GM21786 (cell line): ENCODE measurements around the gene THRB.
"Not testable (repeated sequence)": the region's sequence is repeated elsewhere in the genome, so short reads cannot be mapped to it uniquely, and the experiment has no call there.

ENCODE experiments used
- ATAC-seq: cut with Tn5 transposase; IDR thresholded peaks from one replicate; pipeline ENCODE4 v1.9.1; 2021; ENCODE audit not compliant: unreplicated experiment

THRB gene

DNA sequence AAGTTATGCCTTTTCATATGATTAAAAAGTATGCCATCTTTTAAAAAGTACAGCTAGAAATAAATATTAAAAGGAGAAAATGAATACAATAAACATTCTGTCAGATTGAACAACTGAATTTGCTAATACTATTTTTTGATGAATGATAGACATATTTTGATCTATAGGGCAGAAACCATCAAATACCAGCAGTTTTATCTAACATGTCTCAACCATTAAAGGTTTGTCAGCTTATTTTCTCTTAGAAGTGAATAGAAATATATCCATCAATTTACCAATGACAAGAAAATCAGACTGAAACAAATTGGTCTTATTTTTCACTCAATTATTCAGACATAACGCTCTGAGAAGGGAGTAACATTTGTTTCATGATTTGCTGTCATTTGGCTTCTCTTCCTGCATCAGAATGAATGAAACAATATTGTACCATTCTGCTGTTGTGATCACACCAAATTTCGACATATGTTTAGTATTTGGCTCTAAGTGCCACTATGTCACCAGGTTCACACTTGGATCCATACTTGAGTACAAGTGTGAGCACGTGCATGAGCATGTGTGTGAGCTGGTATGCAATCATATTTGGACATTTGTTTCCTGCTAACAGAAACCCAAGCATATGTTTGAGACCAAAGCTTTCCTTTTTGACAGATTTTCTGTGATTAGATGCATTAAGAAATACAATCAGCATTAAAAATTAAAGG, 86.5 kb downstream of the THRB start:
- no peak for ATAC-seq

DNA sequence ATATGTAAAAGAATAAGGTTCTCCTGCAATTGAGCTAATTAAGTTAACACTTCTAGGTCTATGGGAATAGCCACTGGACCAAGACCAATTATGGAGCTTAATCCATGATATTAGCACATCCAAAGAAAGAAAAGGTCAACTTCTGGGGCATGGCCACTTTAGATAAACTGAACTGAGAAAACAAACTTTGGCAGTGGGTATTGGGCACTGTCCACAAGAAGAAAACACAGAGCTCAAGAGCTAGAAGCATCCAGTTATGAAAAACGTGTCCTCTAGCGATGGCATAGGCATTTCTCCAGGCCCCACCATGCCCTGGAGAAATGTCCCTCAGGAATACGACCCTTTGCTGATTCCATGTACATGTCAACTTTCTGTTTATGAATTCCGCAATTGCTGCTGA, 87.8 kb downstream of the THRB start:
- ATAC-seq = no peak

DNA sequence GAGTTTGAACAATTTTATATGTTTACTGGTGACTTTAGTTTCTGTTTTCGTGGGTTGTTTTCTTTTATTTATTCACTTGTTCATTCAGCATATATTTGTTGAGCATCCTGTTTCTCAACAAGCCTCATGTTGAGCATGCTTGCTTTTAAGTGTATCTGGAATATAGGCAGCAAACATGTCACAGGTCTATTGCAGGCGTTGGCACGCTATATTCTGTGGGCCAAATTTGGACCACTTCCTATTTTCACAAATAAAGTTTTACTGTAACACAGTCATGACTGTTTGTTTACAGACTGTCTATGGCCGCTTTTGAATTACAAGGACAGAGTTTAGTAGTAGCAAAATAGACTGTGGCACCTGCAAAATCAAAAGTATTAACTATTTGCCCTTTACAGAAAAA, 89.6 kb downstream of the THRB start:
- no peak for ATAC-seq

DNA sequence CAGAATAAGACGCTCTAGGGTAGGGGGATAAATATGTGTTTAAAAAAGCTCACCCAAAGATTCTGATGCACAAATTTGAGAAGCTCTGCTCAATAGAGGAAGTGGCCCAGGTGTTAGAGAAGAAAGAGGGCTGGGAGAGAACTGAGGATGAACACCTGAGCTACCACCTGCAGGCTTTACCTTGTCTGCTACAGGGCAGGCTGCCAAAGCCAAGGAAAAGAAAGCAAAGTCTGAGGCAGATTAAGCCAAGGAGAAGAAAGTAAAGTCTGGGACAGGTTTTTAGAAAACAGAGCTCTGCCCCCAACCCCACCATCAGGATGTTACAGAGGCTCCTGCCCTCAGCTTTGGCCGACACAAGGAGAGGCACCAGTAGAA, 92.9 kb downstream of the THRB start:
- no peak for ATAC-seq

DNA sequence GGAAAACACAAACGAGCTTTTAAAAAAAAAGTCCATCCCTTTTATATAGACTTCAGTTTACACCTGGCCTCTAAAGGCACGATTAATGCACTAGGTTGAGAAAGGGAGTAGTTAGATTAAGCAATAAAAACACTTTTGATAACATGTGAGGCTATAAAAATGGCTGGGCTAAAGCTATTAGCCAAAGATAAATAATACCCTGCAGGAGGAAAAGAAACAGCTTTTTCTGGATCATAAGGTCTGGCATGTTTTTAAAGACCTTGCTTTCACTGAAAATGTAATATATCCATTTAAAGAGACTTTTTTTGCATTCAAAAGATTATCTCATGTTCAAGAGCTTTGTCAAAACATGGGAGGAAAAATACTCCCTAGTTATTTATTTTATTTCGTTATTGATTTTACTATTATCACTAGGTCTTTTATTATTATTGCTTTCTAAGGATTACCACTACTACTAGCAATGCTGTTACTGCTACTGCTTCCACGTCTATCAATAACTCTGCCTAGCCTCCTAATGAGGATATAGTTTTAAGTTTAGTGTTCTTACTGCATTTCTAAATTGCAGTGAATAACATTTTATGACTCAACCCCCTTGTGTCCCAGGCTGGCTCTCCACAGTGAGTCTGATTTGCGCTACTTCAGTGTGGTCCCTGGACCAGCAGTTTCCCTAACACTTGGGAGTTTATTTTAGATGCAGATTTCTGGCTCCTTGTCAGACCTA, 93.4 kb downstream of the THRB start:
- no peak for ATAC-seq

DNA sequence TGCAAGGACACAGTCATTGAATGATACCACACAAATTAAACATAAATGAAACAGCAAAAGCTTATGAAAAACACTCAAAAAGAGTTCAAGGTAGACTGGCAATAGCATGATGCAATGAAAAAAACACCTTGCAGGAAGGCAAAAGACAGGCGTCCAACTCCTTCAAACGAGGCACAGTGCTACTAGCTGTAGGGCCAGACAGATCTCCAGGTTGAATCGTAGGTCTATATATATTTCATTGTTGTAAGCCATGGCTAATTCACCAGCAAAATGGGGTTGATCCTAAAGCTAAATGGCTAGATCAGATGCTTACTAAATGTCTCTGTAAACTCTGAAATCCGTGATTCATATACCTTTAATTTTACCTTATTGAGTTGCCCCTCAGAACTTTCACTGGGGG, 94.2 kb downstream of the THRB start:
- no peak for ATAC-seq

DNA sequence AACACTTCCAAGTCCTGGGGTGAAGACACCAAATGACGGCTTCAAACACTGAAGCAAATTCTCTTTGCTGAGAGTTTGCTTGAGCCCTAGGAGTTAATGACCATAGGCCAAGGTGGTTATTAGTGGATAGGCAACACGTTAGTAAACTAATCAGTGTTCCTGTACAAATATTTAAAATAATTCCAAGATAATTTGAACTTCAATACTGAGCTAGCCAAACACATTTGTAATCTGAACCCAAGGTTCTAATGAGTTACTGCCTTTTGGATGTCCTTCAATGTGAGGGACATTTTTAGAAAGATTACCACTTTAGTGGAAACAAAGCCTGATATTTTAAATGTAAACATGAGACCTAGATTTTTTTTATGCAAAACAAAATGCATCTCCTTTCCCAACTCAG, 94.6 kb downstream of the THRB start:
- no peak for ATAC-seq

DNA sequence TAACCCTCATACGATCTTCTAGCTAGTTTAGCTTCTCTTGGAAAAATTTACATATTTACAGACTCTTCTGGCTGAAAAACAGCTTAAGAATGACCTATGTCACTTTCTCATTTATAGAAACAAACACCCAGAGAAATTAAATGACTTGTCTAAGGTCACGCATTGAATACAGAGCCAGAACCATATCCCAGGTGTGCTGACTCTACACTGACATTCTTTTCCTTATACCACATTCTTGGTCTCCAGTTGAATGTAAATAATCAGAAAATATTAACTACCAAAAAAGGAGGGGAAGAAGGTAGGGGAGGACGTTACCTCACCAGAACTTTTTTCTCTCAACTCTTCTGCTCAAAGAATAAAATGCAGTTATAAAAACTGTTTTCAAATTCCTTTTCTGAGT, 95.0 kb downstream of the THRB start:
- no peak for ATAC-seq

DNA sequence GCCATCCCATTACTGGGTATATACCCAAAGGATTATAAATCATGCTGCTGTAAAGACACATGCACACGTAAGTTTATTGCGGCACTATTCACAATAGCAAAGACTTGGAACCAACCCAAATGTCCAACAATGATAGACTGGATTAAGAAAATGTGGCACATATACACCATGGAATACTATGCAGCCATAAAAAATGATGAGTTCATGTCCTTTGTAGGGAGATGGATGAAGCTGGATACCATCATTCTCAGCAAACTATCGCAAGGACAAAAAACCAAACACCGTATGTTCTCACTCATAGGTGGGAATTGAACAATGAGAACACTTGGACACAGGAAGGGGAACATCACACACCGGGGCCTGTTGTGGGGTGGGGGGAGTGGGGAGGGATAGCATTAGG, 95.9 kb downstream of the THRB start:
- not testable (repeated sequence) for ATAC-seq

DNA sequence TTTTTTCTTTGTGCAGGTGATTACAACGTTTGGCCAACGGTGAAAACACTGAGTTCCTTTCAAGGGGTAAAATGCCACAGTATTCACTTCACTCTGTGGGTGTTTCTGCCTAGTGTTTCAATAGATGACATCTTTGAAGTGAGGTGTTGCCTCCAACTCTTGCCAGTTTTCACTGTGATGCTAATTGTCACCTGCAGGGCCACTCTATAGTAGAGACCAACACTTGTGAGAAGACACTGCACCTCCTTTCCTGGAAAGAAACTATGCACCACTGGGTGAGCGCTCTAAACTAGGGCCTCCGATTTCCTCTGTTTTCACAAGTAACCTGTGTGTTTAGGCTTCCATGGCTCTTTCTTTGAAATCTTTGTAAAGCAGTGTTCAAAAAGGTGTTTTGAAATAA, 98.3 kb downstream of the THRB start:
- ATAC-seq = no peak

DNA sequence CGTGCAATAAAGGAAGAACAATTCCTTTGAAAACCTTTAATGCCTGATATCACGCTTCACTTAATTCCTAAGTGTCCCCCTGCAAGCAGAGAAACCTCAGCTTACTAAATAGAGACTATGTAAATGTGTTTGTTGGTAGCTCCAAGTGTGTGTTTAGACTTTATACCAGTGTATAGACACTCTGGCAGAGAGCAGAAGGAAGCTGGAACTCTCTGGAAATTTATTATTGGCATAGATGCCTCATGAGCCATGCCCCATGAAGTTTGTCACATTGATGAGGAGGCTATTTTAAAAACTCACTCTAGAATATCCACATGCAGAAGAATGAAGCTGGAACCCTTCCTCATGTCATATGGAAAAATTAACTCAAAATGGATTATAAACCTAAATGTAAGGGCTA, 99.9 kb downstream of the THRB start:
- no peak for ATAC-seq

DNA sequence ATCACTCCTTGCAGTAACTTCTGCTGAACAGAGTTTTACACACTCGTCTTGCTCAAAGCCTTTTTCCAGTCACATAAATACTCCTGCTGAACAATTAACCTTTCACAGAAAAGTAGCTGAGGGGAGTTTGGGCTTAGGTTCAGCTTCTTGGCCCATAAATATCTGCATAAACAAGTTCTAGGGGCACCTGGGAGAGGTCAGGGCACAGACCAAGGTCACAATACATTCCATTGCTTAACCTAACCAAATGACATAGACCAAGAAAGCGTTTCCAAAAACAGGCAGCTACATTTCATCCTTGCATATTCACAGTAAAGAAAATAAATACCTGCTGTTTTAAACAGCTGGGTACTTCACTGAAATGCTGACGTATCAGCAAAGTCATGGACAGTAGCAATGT, 101.3 kb downstream of the THRB start:
- ATAC-seq = no peak

DNA sequence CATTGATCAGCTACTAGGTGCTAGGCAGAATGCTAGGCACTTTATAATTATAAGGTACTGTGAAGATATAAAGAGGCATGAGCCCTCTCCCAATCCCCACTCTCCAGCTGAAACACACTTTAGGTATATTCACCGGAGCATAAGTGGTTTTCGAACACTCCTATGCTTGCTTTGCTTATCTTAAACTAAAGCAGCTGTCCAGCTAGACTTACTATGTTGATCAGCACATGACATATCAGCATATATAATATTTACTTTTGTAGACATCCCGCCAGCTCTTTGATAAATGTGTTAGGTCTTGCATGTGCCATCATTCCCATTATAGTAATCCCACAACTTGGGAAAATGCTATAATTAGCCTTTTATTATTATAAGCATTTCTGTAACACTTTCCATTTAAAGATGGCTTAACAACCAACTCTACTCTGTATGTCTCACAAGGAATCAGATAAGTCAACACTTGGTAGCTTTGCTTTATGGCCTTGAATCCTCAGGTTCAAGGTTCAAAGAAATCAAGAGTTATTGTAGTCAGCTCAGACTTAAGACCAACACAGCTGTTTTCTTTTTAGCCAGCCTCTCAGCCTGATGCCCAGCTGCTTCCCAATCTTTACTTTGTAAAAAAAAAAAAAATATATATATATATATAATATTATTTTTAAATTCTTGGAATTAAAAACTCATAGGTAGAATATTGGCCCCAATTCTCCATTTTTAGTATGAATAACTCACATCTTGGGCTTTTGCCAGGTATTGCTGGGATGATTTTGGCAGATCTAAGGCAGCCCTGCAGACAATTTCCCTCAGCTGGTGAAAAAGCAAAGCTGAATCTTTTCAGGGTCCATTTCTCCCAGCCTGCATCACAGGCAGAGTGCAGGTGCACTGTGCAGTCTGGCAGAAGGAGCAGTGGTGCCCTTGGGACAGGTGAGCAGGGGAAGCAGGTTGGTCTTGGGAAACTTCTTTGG, 104.2 kb downstream of the THRB start:
- no peak for ATAC-seq

DNA sequence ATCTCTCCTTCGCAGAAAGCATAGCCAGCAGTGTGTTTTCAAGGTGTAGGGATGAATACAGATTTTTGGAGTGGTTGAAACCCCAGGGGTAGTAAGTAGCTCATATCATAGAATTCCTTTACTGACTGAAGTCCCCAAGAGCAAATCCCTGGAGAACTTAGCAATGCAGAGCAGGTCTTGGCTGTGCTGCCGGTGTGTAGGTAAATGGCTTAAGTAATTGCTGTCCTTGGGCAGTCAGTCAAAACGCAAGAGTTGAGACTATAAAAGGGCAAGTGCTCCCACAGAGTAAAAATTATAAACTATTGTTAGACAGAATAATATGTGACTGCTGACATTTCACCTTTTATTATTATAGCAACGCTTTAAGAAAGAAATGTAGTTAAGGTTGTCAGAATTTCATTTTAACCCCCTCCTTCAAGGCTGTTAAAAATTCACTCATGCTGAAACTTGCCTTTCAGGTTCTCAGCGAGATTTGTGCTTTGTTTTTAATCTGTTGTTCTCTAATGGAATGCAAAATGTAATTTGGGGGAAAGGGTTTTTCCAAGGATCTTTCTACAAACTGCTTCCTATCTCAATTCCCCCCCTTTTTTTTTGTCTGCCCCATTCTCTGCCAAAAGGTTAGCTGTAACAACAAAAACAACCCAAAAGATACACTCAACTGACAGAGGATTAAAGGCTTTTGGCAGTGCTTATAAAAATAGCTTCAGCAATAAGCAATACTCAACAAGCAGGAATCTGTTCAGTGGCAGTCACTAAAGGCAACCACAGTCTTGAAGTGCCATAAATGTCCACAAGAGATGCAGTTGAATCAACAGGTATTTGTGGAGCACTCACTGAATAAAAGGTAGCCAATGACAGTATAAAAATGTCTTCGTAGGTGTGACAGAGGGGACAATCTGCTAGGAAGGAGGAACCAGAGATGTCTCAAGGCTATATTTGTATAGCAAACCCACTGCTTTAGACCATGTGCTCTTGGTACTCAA, 105.3 kb downstream of the THRB start:
- ATAC-seq = no peak

DNA sequence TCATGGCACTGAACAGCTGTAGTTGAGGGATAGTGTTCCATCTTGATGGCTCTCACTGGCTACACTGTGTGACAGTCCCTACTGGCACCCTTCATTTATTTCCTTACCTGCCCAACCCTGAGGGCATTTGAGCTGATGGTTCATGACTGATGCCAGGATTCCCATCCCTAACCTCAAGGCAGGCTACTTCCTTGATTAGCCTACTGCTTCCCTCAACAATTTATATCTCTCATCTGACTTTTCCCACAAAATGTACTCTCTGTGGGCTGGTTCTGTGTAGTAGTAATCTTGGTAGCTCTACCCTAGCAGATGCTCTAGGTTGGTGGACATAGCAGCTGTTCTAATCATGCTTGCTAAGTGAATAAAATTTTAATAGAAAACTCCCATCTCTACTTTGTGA, 106.0 kb downstream of the THRB start:
- ATAC-seq = no peak

DNA sequence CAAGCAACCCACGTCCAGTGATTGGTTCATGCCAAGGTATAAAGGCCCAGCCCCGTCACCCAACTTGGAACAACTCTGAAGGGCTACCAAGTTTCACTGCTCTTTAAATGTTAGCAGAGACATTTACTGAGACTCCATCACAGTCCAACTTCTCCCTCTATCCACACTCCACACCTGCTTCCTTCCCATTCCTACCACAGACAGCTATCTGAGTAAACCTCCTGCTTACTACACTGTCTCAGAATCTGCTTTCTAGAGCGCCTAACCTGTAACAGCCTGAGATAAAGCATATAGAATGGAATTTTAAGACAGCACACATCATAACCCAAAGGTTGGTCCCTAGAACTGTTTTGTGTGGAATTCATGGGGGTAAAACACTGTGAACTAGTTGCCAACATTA, 106.5 kb downstream of the THRB start:
- no peak for ATAC-seq

DNA sequence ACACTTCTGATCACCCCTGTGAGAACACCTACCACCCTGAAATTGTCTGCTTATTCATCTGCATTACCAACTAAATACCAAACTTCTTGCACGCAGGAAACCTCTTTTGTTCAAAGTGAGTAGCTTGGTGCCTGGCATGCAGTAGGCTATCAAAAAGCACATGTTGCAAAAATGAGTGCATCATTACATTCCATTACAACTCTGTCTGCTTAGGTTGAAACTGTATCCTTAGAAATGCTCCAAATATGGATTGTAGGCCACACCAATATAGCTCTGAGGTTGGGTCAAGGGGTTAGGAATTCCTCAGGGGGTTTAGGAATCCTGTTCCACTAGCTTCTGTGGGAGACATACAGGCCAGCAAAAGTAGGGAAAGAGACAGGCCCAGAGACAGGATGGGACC, 107.2 kb downstream of the THRB start:
- ATAC-seq = no peak

DNA sequence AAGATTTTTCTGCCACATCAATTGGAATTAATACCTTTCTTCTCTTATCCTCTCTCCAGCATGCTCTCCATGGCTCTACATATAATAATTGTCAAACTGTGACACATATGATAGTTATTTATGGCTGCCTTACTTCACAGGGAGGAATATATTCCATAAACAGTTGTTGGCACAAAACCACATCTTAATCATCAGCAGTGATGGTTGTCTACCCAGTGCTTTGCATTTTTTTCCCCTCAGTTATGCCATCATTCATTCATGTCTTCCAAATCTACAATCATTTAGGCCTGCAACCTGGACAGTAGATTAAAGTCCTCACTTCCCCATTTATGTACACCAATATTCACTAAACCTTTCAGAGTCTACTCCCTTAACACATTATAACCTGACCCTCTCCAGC, 107.7 kb downstream of the THRB start:
- ATAC-seq = no peak

DNA sequence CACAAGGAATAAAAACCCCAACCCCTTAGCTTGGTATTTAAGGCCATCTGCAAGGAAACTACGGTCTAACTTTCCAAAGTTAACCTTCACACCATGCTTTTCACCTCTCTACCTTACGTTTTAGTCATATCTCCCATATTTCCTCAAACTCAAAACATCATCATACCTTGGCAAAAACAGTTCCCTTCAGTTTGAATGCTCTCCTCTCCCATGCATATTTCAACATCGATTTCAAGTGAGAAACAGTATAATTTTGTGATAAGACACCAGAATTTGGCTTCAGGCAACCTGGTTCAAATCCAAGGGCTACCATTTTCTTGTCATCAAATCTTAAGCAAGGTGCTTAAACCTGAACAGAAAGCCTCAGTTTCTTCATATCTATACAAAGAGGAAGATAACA, 108.2 kb downstream of the THRB start:
- ATAC-seq = no peak

DNA sequence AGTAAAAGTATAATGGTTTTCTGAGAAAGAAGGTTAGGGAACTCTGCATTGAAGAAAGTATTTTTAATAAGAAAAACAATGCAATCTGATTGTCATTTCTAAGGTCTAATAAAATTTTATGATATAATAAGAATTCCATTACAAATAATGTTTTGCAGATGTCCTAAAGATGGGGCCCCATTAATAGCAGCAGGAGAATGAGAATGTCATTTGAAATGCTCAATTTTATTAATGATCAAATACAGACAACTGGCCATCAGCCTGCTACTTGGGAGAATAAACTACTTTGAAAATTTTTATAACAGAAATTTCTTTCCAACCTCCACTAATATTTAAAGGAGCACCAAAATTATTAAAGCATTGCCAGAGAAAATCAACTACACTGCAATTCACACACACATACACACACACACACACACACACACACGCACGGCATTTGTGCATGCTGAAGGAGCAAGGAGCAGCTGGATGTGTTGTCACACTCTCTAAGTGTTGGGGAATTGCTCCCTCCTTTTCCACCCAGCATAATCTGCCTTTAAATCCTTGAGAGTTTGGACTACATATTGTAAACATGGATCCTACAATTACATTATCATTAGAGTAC, 109.5 kb downstream of the THRB start:
- ATAC-seq = no peak
